Measurements from ENCODE around the gene KISS1R. TPM values are rescaled to one million over a fixed set of nuclear protein-coding genes. Genes with fewer than 3 reads are reported as not detected.
"Not testable (repeated sequence)": the region's sequence is repeated elsewhere in the genome, so short reads cannot be mapped to it uniquely, and the experiment has no call there.

The KISS1R gene
- total RNA-seq, 4 donors from 2014 or later = not detected

DNA sequence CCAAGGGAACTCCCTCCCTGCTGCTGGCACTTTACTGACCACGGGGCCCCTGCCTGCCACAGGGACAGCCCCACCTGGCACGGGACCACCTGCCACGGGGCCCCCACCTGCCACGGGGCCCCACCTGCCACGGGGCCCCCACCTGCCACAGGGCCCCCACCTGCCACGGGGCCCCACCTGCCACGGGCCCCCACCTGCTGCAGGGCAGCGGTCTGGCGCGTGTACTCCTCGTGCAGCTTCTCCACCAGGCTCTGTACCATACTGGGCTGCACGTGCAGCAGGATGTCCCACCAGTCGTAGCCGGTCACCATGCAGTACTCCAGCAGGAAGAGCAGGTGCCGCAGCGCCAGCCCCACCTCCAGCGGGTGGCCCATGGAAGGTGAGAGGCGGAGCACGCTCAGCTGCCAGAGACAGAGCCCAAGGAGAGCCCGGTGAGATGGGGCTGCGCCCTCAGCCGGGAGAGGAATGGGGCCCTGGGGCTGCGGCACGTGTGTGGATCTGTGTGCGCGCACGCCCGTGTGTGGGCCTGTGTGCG is 40.3 kb upstream of the KISS1R start:
- Histone ChIP-seq H3K9me3 (no peaks in the 10 kb centered on the region), H3K36me3 (peaks cover 31 to 94% (median 81%) of the 10 kb centered on the region in 4 donors), H3K4me1 (peaks cover 7 to 13% (median 9%) of the 10 kb centered on the region in 4 donors), H3K4me3 (no peak overlapping the region), H3K27ac (replicated peaks in 1 of 4) (no peak overlapping the region), H3K27me3 (no peaks in the 10 kb centered on the region)
- 96% methylated on average over 8 of the region's 29 CpGs for WGBS
- no peak for DNase-seq (ENCODE audit: extremely low spot score)
- intact Hi-C loops (cut with DNase I) = no loop called here
- TF ChIP-seq POLR2AphosphoS5 (IDR thresholded peaks at IDR 0.05) = no peak
- no peak for TF ChIP-seq EP300 (IDR thresholded peaks at IDR 0.05)
- no peak for TF ChIP-seq POLR2A (IDR thresholded peaks at IDR 0.05; ENCODE audit: low read depth)
- TF ChIP-seq CTCF (IDR thresholded peaks at IDR 0.05) = no peak

DNA sequence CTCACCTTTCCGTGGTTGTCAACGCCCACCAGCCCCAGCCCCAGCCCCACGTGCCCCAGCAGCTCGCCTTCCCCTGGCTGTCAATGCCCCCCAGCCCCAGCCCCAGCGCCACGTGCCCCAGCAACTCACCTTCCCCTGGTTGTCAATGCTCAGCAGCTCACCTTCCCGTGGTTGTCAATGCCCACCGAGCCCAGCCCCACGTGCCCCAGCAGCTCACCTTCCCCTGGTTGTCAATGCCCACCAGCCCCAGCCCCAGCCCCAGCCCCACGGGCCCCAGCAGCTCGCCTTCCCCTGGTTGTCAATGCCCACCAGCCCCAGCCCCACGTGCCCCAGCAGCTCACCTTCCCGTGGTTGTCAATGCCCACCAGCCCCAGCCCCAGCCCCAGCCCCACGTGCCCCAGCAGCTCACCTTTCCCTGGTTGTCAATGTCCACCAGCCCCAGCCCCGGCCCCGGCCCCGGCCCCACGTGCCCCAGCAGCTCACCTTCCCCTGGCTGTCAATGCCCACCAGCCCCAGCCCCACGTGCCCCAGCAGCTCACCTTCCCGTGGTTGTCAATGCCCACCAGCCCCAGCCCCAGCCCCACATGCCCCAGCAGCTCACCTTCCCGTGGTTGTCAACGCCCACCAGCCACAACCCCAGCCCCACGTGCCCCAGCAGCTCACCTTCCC is 39.0 kb upstream of the KISS1R start:
- H3K9me3 ChIP-seq; H3K27ac ChIP-seq (replicated peaks in 1 of 4); H3K27me3 ChIP-seq; H3K4me3 ChIP-seq; intact Hi-C loops (cut with DNase I); DNase-seq (ENCODE audit: extremely low spot score); H3K4me1 ChIP-seq: not testable (repeated sequence)
- 88% methylated on average over 15 of the region's 23 CpGs for WGBS
- H3K36me3 ChIP-seq = peaks cover 34 to 98% (median 88%) of the 10 kb centered on the region in 4 donors

DNA sequence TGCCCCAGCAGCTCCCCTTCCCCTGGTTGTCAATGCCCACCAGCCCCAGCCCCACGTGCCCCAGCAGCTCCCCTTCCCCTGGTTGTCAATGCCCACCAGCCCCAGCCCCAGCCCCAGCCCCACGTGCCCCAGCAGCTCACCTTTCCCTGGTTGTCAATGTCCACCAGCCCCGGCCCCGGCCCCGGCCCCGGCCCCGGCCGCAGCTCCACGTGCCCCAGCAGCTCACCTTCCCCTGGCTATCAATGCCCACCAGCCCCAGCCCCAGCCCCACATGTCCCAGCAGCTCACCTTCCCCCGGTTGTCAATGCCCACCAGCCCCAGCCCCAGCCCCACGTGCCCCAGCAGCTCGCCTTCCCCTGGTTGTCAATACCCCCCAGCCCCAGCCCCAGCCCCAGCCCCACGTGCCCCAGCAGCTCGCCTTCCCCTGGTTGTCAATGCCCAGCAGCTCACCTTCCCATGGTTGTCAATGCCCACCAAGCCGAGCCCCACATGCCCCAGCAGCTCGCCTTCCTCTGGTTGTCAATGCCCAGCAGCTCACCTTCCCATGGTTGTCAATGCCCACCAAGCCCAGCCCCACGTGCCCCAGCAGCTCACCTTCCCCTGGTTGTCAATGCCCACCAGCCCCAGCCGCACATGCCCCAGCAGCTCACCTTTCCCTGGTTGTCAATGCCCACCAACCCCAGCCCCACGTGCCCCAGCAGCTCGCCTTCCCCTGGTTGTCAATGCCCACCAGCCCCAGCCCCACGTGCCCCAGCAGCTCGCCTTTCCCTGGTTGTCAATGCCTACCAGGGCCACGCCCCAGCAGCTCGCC is 38.2 kb upstream of the KISS1R start:
- H3K4me3 ChIP-seq; DNase-seq (ENCODE audit: extremely low spot score); H3K4me1 ChIP-seq; intact Hi-C loops (cut with DNase I); H3K9me3 ChIP-seq; H3K27ac ChIP-seq (replicated peaks in 1 of 4); H3K27me3 ChIP-seq: not testable (repeated sequence)
- peaks cover 39 to 98% (median 87%) of the 10 kb centered on the region in 4 donors for H3K36me3 ChIP-seq
- WGBS = 81% methylated on average over 17 of the region's 24 CpGs

- Histone ChIP-seq H3K9me3 (no peaks in the 10 kb centered on the region), H3K27ac (replicated peaks in 1 of 4) (no peak overlapping the region), H3K4me1 (no peaks in the 10 kb centered on the region), H3K27me3 (no peaks in the 10 kb centered on the region), H3K36me3 (peaks cover 45 to 98% (median 87%) of the 10 kb centered on the region in 4 donors), H3K4me3 (no peak overlapping the region)
- DNase-seq (ENCODE audit: extremely low spot score) = no peak
- no peak for TF ChIP-seq POLR2A (IDR thresholded peaks at IDR 0.05; ENCODE audit: low read depth)
- TF ChIP-seq CTCF (IDR thresholded peaks at IDR 0.05) = no peak
- intact Hi-C loops (cut with DNase I) = no loop called here
- WGBS = 86% methylated on average over 18 of the region's 37 CpGs
Observed at GRCh38 chr19:879711-880438, 37.3 kb upstream of the KISS1R start.

GRCh38 chr19:881385-882071 is 35.6 kb upstream of the KISS1R start:
- no peaks in the 10 kb centered on the region for H3K27me3 ChIP-seq
- intact Hi-C loops (cut with DNase I) = no loop called here
- TF ChIP-seq CTCF (IDR thresholded peaks at IDR 0.05) (no peak), EP300 (IDR thresholded peaks at IDR 0.05) (no peak), POLR2A (IDR thresholded peaks at IDR 0.05; ENCODE audit: low read depth) (no peak), POLR2AphosphoS5 (IDR thresholded peaks at IDR 0.05) (no peak)
- peaks cover 53 to 98% (median 87%) of the 10 kb centered on the region in 4 donors for H3K36me3 ChIP-seq
- 96% methylated on average over 31 of the region's 34 CpGs for WGBS
- H3K9me3 ChIP-seq = no peaks in the 10 kb centered on the region
- H3K4me3 ChIP-seq = no peak overlapping the region
- DNase-seq (ENCODE audit: extremely low spot score) = no peak
- no peaks in the 10 kb centered on the region for H3K4me1 ChIP-seq
- H3K27ac ChIP-seq (replicated peaks in 1 of 4) = no peak overlapping the region

All from esophagus muscularis mucosa (tissue), 4 donors.